Esophagus squamous epithelium (tissue), 5 donors: Measurements from ENCODE around the gene CCDC93. TPM values are rescaled to one million over a fixed set of nuclear protein-coding genes. Genes with fewer than 3 reads are reported as not detected.

ENCODE experiments used
- DNase-seq: peaks from one replicate; lab custom pipeline; 2025; lab: John Stamatoyannopoulos, UW
- H3K27ac ChIP-seq, 4 donors: fragments of 200-600 bp; sonication (generic); one replicate each; pipeline ENCODE4 v1.5.1; 2016 to 2019; ENCODE audit warnings: mild to moderate bottlenecking in 1 of 4
- H3K27me3 ChIP-seq, 4 donors: fragments of 200-600 bp; sonication (generic); 1 replicate in 3 of 4; 2 replicates in 1 of 4; pipeline versions ENCODE4 v1.5.1 to v1.6.0; 2017 to 2021; ENCODE audit warnings: antibody characterized with exemption in 1 of 4
- H3K36me3 ChIP-seq, 3 donors: fragments of 200-600 bp; sonication (generic); one replicate each; pipeline ENCODE4 v1.5.1; 2016 to 2019
- H3K4me1 ChIP-seq, 3 donors: fragments of 200-600 bp; sonication (generic); one replicate each; pipeline ENCODE4 v1.5.1; 2017 to 2019
- H3K4me3 ChIP-seq, 4 donors: fragments of 200-600 bp; sonication (generic); 1 replicate in 3 of 4; 2 replicates in 1 of 4; pipeline ENCODE4 v1.5.1; 2016 to 2019; ENCODE audit warnings: mild to moderate bottlenecking in 2 of 4, moderate library complexity in 1 of 4
- H3K9me3 ChIP-seq, 3 donors: fragments of 200-600 bp; sonication (generic); one replicate each; pipeline ENCODE4 v1.5.1; 2016 to 2019
- CTCF ChIP-seq, 6 experiments: fragments of 450-650 bp in 4 of 6; fragments of 200-600 bp in 2 of 6; sonication (generic) in 2 of 6; IDR thresholded peaks; one replicate each; pipeline ENCODE4 v1.5.1; 2016 to 2019; ENCODE audit warnings: antibody characterized with exemption in 6 of 6, mild to moderate bottlenecking in 4 of 6, moderate library complexity in 4 of 6
- POLR2A ChIP-seq, 4 donors: fragments of 450-650 bp; IDR thresholded peaks; one replicate each; pipeline ENCODE4 v1.6.1; 2017; ENCODE audit warnings: antibody characterized with exemption in 4 of 4, mild to moderate bottlenecking in 4 of 4, moderate library complexity in 3 of 4
- WGBS, 2 donors: methylation state at CpG; one replicate each; pipeline ENCODE4 v1.1.5; 2018; 5-methylcytosine and 5-hydroxymethylcytosine counted together
- intact Hi-C: fragments of 100-400 bp; cut with DNase I; formaldehyde crosslinking; loops from one replicate; pipeline ENCODE4 v1.15.0; 2022
- total RNA-seq, 4 donors: library from RNA; depleted of rRNA; stranded (reverse); fragments of >200 nt; gene quantifications; one replicate each; pipeline ENCODE4 v1.1.0, GENCODE V29; 2016
- donor health status: DM: yes; HTN: yes; CAD: no.

Gene CCDC93
- total RNA-seq, 4 donors from 2014 or later: 10.6 to 20.4 (median 17.2) TPM

- DNase-seq: no peak
- no peak overlapping the region for H3K27ac ChIP-seq
- no peak overlapping the region for H3K4me3 ChIP-seq
- 91 to 100% methylated on average over 2 of the region's 2 CpGs for WGBS, 2 donors
- peaks cover 0 to 93% (median 1%) of the 10 kb centered on the region in 3 donors for H3K36me3 ChIP-seq
- intact Hi-C loops: no loop called here
- H3K4me1 ChIP-seq: no peaks in the 10 kb centered on the region
- H3K27me3 ChIP-seq: no peaks in the 10 kb centered on the region
- no peaks in the 10 kb centered on the region for H3K9me3 ChIP-seq
- TF ChIP-seq CTCF (IDR thresholded peaks at IDR 0.05) (no peak), POLR2A (IDR thresholded peaks at IDR 0.05) (no peak)
Observed at GRCh38 chr2:117987121-117987520, 26.7 kb downstream of the CCDC93 start.

- no peak overlapping the region for H3K4me3 ChIP-seq
- H3K27ac ChIP-seq: no peak overlapping the region
- no peak for DNase-seq
- no peak for TF ChIP-seq CTCF (IDR thresholded peaks at IDR 0.05)
- no peak for TF ChIP-seq POLR2A (IDR thresholded peaks at IDR 0.05)
- intact Hi-C loops: no loop called here
- no peaks in the 10 kb centered on the region for H3K9me3 ChIP-seq
- peaks cover 0 to 13% (median 9%) of the 10 kb centered on the region in 3 donors for H3K4me1 ChIP-seq
- 81 to 85% methylated on average over 2 of the region's 2 CpGs for WGBS, 2 donors
- peaks cover 0 to 89% (median 0%) of the 10 kb centered on the region in 3 donors for H3K36me3 ChIP-seq
- no peaks in the 10 kb centered on the region for H3K27me3 ChIP-seq
Observed at GRCh38 chr2:117985092-117985491, 28.8 kb downstream of the CCDC93 start.

GRCh38 chr2:117984208-117984607 lies 29.7 kb downstream of the CCDC93 start:
- Histone ChIP-seq H3K9me3 (no peaks in the 10 kb centered on the region), H3K27ac (no peak overlapping the region), H3K36me3 (peaks cover 0 to 87% (median 0%) of the 10 kb centered on the region in 3 donors), H3K4me3 (no peak overlapping the region), H3K4me1 (peaks cover 0 to 21% (median 14%) of the 10 kb centered on the region in 3 donors), H3K27me3 (no peaks in the 10 kb centered on the region)
- no peak for DNase-seq
- intact Hi-C loops: no loop called here
- 67 to 100% methylated on average over 2 of the region's 2 CpGs for WGBS, 2 donors
- TF ChIP-seq POLR2A (IDR thresholded peaks at IDR 0.05) (no peak), CTCF (IDR thresholded peaks at IDR 0.05) (no peak)

- 92 to 100% methylated on average over 3 of the region's 3 CpGs for WGBS, 2 donors
- TF ChIP-seq CTCF (IDR thresholded peaks at IDR 0.05): no peak
- TF ChIP-seq POLR2A (IDR thresholded peaks at IDR 0.05): no peak
- no peaks in the 10 kb centered on the region for H3K9me3 ChIP-seq
- no peaks in the 10 kb centered on the region for H3K27me3 ChIP-seq
- intact Hi-C loops: no loop called here
- peaks cover 0 to 22% (median 14%) of the 10 kb centered on the region in 3 donors for H3K4me1 ChIP-seq
- no peak overlapping the region for H3K27ac ChIP-seq
- H3K36me3 ChIP-seq: peaks cover 0 to 87% (median 0%) of the 10 kb centered on the region in 3 donors
- no peak for DNase-seq
- no peak overlapping the region for H3K4me3 ChIP-seq
Observed at GRCh38 chr2:117983040-117983439, 30.8 kb downstream of the CCDC93 start.

- TF ChIP-seq CTCF (IDR thresholded peaks at IDR 0.05) (no peak), POLR2A (IDR thresholded peaks at IDR 0.05) (no peak)
- H3K9me3 ChIP-seq: no peaks in the 10 kb centered on the region
- DNase-seq: no peak
- H3K4me3 ChIP-seq: no peak overlapping the region
- intact Hi-C loops: no loop called here
- WGBS, 2 donors: 95 to 96% methylated on average over 5 of the region's 5 CpGs
- no peak overlapping the region for H3K27ac ChIP-seq
- H3K4me1 ChIP-seq: peaks cover 0 to 22% (median 14%) of the 10 kb centered on the region in 3 donors
- peaks cover 0 to 87% (median 0%) of the 10 kb centered on the region in 3 donors for H3K36me3 ChIP-seq
- no peaks in the 10 kb centered on the region for H3K27me3 ChIP-seq
Observed at GRCh38 chr2:117982376-117983033, 31.4 kb downstream of the CCDC93 start.
